ENCODE results near the gene SPSB4.
A peak's percentile ranks its signal among the peaks of the same experiment; 100 is the strongest.
"Not testable (repeated sequence)": the region's sequence is repeated elsewhere in the genome, so short reads cannot be mapped to it uniquely, and the experiment has no call there.

The SPSB4 gene

GRCh38 chr3:141114816-141115460 lies 63.8 kb downstream of the SPSB4 start:
- DNase-seq (ENCODE audit: low spot score) = no peak

GRCh38 chr3:141115789-141116541 lies 64.8 kb downstream of the SPSB4 start:
- no peak for DNase-seq (ENCODE audit: low spot score)

GRCh38 chr3:141116721-141117120 lies 65.6 kb downstream of the SPSB4 start:
- DNase-seq (ENCODE audit: low spot score) = no peak

GRCh38 chr3:141117982-141118381 lies 66.8 kb downstream of the SPSB4 start:
- DNase-seq (ENCODE audit: low spot score) = not testable (repeated sequence)

- DNase-seq (ENCODE audit: low spot score) = no peak
Observed at GRCh38 chr3:141122455-141123030, 71.4 kb downstream of the SPSB4 start.

GRCh38 chr3:141123677-141124410 lies 72.7 kb downstream of the SPSB4 start:
- DNase-seq (ENCODE audit: low spot score) = no peak

GRCh38 chr3:141124715-141125114 lies 73.6 kb downstream of the SPSB4 start:
- DNase-seq (ENCODE audit: low spot score) = no peak

- DNase-seq (ENCODE audit: low spot score) = no peak
Observed at GRCh38 chr3:141125351-141125750, 74.2 kb downstream of the SPSB4 start.

- no peak for DNase-seq (ENCODE audit: low spot score)
Observed at GRCh38 chr3:141126661-141127343, 75.7 kb downstream of the SPSB4 start.

- DNase-seq (ENCODE audit: low spot score) = peak; percentile 96
Observed at GRCh38 chr3:141127344-141128125, 76.4 kb downstream of the SPSB4 start.

GRCh38 chr3:141128126-141128777 lies 77.1 kb downstream of the SPSB4 start:
- DNase-seq (ENCODE audit: low spot score) = no peak

- DNase-seq (ENCODE audit: low spot score) = no peak
Observed at GRCh38 chr3:141129049-141129448, 77.9 kb downstream of the SPSB4 start.

GRCh38 chr3:141129541-141130011 lies 78.4 kb downstream of the SPSB4 start:
- no peak for DNase-seq (ENCODE audit: low spot score)

GRCh38 chr3:141143517-141143916 lies 92.4 kb downstream of the SPSB4 start:
- DNase-seq (ENCODE audit: low spot score) = no peak

- DNase-seq (ENCODE audit: low spot score) = no peak
Observed at GRCh38 chr3:141146979-141147470, 95.9 kb downstream of the SPSB4 start.

GRCh38 chr3:141147657-141148056 lies 96.5 kb downstream of the SPSB4 start:
- no peak for DNase-seq (ENCODE audit: low spot score)

- no peak for DNase-seq (ENCODE audit: low spot score)
Observed at GRCh38 chr3:141148169-141148568, 97.0 kb downstream of the SPSB4 start.

GRCh38 chr3:141148770-141149169 lies 97.6 kb downstream of the SPSB4 start:
- no peak for DNase-seq (ENCODE audit: low spot score)

GRCh38 chr3:141150081-141150830 lies 99.1 kb downstream of the SPSB4 start:
- DNase-seq (ENCODE audit: low spot score) = no peak

Data from SK-N-DZ (cell line).